ENCODE results near the gene TMOD1. TPM values are rescaled to one million over a fixed set of nuclear protein-coding genes. Genes with fewer than 3 reads are reported as not detected.

Gene TMOD1
- total and polyA plus RNA-seq, 4 donors, result 2.4 to 7.9 (median 5.2) TPM

- ATAC-seq (ENCODE audit: insufficient read depth, low FRiP score) (no peak), DNase-seq (no peak)
- peaks cover 0 to 2% (median 0%) of the 10 kb centered on the region in 3 donors for H3K27me3 ChIP-seq (ENCODE audit: control insufficient read depth in 3 of 3, insufficient read depth in 3 of 3, low read length in 2 of 3)
- no peak overlapping the region for H3K4me3 ChIP-seq
- H3K4me1 ChIP-seq (ENCODE audit: control insufficient read depth in 5 of 5, insufficient read depth in 5 of 5, low read length in 5 of 5), result peaks cover 0 to 18% (median 0%) of the 10 kb centered on the region in 5 donors
- peaks cover 0 to 3% (median 0%) of the 10 kb centered on the region in 4 donors for H3K9me3 ChIP-seq (ENCODE audit: control insufficient read depth in 4 of 4, insufficient read depth in 3 of 4, low read length in 3 of 4)
- WGBS, 2 donors, result 94 to 95% methylated on average over 5 of the region's 5 CpGs
- TF ChIP-seq, protein P1, sequence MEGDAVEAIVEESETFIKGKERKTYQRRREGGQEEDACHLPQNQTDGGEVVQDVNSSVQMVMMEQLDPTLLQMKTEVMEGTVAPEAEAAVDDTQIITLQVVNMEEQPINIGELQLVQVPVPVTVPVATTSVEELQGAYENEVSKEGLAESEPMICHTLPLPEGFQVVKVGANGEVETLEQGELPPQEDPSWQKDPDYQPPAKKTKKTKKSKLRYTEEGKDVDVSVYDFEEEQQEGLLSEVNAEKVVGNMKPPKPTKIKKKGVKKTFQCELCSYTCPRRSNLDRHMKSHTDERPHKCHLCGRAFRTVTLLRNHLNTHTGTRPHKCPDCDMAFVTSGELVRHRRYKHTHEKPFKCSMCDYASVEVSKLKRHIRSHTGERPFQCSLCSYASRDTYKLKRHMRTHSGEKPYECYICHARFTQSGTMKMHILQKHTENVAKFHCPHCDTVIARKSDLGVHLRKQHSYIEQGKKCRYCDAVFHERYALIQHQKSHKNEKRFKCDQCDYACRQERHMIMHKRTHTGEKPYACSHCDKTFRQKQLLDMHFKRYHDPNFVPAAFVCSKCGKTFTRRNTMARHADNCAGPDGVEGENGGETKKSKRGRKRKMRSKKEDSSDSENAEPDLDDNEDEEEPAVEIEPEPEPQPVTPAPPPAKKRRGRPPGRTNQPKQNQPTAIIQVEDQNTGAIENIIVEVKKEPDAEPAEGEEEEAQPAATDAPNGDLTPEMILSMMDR (IDR thresholded peaks at IDR 0.05; ENCODE audit: control extremely low read depth, extremely low read depth), result no peak
- H3K27ac ChIP-seq (ENCODE audit: low read depth in 1 of 2, low read length in 1 of 2), result no peak overlapping the region
- no peaks in the 10 kb centered on the region for H3K36me3 ChIP-seq (ENCODE audit: control insufficient read depth in 4 of 4, insufficient read depth in 4 of 4, low read length in 4 of 4)
- H3K9ac ChIP-seq (ENCODE audit: insufficient read depth in 1 of 2, low read length in 2 of 2), result no peak overlapping the region
Observed at GRCh38 chr9:97562542-97562941, 61.1 kb downstream of the TMOD1 start.

DNA sequence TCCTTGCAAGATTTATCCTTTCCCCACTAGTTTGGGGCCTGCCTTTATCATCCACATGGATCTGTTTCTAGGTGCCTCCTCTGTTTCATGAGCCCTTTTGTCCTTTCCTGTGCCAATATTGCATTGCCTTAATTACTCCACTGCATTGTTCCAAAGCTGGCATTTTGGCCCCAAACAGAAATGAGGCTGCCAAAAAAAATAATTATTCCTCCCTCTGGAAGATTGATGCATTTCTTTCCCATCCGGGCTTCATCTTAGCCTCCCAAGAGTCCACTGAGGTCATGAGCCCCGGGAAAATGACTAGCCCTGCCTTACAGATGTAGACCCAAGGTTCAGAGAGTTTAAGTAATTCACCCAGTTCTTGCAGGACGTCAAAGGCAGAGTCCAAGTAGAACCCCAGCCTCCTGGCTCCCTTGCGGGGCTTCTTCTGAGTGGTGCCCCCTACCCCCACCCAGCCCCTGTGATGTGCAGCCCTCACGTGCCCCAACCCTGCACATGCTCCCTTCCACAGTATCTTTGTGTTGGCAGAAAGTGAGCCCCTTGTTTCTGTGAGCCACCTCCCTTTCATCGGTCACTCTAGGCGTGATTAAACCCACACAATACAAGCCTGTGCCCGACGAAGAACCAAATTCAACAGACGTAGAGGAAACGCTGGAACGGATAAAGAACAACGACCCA is 62.1 kb downstream of the TMOD1 start:
- no peak overlapping the region for H3K9ac ChIP-seq (ENCODE audit: insufficient read depth in 1 of 2, low read length in 2 of 2)
- H3K4me3 ChIP-seq, result no peak overlapping the region
- peaks cover 0 to 2% (median 0%) of the 10 kb centered on the region in 3 donors for H3K27me3 ChIP-seq (ENCODE audit: control insufficient read depth in 3 of 3, insufficient read depth in 3 of 3, low read length in 2 of 3)
- ATAC-seq (ENCODE audit: insufficient read depth, low FRiP score) (no peak), DNase-seq (no peak)
- WGBS, 2 donors, result 72 to 84% methylated on average over 13 of the region's 13 CpGs
- H3K36me3 ChIP-seq (ENCODE audit: control insufficient read depth in 4 of 4, insufficient read depth in 4 of 4, low read length in 4 of 4), result no peaks in the 10 kb centered on the region
- H3K4me1 ChIP-seq (ENCODE audit: control insufficient read depth in 5 of 5, insufficient read depth in 5 of 5, low read length in 5 of 5), result peaks cover 0 to 18% (median 0%) of the 10 kb centered on the region in 5 donors
- peak overlapping the region in 1 of 2 donors; percentile 32 for H3K27ac ChIP-seq (ENCODE audit: low read depth in 1 of 2, low read length in 1 of 2)
- TF ChIP-seq, protein P1 (IDR thresholded peaks at IDR 0.05; ENCODE audit: control extremely low read depth, extremely low read depth), result no peak
- H3K9me3 ChIP-seq (ENCODE audit: control insufficient read depth in 4 of 4, insufficient read depth in 3 of 4, low read length in 3 of 4), result peaks cover 0 to 3% (median 0%) of the 10 kb centered on the region in 4 donors

- H3K36me3 ChIP-seq (ENCODE audit: control insufficient read depth in 4 of 4, insufficient read depth in 4 of 4, low read length in 4 of 4), result peaks cover 0 to 4% (median 0%) of the 10 kb centered on the region in 4 donors
- H3K27me3 ChIP-seq (ENCODE audit: control insufficient read depth in 3 of 3, insufficient read depth in 3 of 3, low read length in 2 of 3), result peaks cover 0 to 2% (median 0%) of the 10 kb centered on the region in 3 donors
- TF ChIP-seq, protein P1 (IDR thresholded peaks at IDR 0.05; ENCODE audit: control extremely low read depth, extremely low read depth), result no peak
- H3K9me3 ChIP-seq (ENCODE audit: control insufficient read depth in 4 of 4, insufficient read depth in 3 of 4, low read length in 3 of 4), result peaks cover 0 to 3% (median 0%) of the 10 kb centered on the region in 4 donors
- H3K9ac ChIP-seq (ENCODE audit: insufficient read depth in 1 of 2, low read length in 2 of 2), result no peak overlapping the region
- peak in 2 of 3 donors; percentile 15 to 32 for DNase-seq
- H3K27ac ChIP-seq (ENCODE audit: low read depth in 1 of 2, low read length in 1 of 2), result peak overlapping the region; percentile 9 to 32
- H3K4me3 ChIP-seq, result no peak overlapping the region
- WGBS, 2 donors, result 53 to 69% methylated on average over 14 of the region's 14 CpGs
- ATAC-seq (ENCODE audit: insufficient read depth, low FRiP score), result no peak
- peaks cover 0 to 18% (median 0%) of the 10 kb centered on the region in 5 donors for H3K4me1 ChIP-seq (ENCODE audit: control insufficient read depth in 5 of 5, insufficient read depth in 5 of 5, low read length in 5 of 5)
Observed at GRCh38 chr9:97564291-97565175, 63.1 kb downstream of the TMOD1 start.

Measured in lung (tissue), 12 donors.